Measurements from ENCODE around the gene VWA3B.

The VWA3B gene

DNA sequence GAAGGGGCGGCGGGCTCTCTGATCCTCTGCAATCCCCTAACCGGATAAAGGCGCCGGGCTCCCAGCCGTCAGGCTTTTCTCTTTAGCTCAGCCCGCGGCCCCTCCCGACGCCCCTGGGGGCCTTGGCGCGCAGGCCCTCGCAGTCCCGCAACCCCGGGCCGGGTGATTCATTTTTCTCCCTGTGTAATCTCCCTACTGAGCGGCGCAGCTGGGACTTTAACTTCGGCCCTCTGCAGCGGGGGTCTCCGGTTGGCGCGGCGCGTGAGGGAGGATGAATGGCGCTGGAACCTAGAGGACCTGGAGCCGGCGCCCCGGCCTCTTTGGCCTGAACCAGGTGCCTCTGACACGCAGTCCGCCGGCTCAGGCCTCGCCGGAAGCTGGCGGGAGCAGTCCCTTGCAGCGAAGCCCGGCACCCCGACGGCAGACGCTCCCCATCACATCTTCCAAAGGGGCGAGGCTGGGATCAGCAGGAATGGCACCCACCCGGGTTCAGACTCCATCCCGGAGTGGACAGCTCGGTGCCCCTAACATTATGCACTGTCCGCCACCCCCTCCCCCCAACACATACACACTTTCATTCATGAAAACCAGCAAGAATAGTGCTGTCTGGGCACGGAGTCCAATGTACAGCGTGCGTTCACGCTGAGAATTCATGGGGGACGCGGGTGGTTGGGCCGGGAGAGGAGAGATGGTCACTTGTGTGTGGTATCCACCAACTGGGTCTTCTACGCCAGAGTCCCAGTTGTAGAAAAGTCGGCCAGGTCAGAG, 260.5 kb downstream of the VWA3B start:
- DNase-seq: no peak

DNA sequence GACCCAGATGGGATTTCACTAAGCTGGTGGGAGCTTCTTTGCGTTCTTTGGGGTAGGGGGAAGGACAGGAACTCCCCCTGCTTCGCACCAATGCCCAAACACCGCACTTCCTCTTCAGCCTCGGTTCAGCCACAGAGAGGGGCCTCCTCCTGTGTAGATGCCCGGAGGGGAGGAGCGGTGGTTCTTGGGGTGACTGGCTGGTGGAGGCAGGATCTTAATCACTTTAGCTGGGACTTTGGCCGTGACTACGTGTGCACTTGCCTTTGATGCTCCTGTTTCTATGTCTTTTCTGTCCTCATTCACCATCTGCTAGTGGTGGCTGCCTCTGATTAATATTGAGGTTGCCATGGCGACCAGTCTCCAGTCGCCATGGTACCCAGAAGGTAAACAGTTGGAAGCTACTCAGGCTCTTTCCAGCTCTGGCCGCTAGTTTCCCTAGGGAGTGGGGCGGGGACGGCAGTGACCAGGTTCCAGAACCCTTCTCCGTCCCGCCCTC, 261.1 kb downstream of the VWA3B start:
- no peak for DNase-seq

DNA sequence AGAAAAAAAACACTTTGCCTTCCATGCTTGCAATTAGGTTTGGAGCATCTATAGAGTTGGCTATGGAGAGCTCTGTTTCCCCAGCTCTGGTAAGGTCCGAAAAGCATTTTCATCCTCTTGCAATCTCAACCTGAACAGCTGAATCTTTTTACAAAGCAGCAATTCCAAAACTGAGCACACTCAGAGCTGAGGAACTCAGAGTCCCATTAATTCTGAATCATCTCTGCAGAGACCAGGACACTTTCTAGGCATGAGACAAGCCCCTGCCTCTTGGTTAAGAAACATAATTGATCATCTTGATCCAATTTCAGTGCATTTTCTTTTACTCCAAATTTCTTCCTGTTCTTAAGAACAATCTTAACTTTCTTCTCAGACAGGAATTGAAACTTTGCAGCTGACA, 263.4 kb downstream of the VWA3B start:
- no peak for DNase-seq

DNA sequence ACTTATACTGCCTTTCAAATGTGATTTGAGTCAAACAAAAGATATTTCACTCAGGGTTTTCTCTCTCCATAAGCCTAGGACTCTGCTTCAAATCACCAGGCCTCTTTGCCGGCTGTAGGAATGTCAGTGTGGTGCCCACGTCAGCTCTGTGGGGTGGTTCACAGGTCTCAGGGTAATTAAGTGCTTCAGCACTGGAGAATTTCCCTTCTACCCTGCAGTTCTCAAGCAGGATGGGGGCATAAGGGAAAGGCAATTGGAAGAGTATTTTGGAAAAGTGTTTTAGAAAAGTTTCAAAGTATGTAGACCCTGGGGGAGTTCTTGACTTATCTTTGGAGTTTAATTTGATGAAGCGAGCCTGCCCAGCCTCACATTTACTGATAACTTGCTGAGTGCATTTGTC, 268.9 kb downstream of the VWA3B start:
- no peak for DNase-seq

DNA sequence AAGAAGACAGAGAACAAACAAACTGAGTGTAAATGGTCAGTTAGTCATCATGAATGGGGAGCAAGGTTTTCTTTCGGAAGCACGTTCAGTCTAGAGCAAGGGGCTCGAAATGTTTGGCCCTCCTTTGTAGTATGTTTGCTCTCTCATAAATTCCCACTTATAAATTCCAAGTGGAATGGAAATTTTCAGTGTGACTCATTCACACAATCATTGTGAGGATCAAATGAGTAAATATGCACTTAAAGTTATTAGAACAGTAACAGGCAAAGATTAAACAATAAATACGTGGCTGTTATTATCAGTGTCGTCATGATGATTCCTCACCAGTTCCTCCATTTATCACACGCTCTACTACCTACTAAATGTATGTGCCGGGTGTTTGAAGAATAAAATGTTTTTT, 269.8 kb downstream of the VWA3B start:
- no peak for DNase-seq

DNA sequence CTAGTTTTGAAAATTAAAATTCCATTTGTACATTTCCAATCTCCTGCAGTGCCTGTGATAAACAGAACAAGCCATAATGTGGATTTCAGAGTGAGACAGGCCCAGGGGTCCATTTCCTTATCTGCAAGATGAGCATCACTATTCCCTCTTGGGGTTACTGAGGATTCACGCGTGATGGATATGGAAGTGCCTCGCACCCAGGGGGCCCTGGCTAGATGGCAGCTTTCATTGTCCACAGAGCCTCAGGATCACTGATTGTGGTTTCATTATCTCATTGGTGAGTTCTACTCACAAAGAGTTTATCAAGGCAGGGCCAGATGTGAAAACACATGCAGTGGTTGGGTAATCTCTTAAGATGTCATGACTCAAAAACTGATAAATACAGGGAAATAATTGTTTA, 270.9 kb downstream of the VWA3B start:
- no peak for DNase-seq

DNA sequence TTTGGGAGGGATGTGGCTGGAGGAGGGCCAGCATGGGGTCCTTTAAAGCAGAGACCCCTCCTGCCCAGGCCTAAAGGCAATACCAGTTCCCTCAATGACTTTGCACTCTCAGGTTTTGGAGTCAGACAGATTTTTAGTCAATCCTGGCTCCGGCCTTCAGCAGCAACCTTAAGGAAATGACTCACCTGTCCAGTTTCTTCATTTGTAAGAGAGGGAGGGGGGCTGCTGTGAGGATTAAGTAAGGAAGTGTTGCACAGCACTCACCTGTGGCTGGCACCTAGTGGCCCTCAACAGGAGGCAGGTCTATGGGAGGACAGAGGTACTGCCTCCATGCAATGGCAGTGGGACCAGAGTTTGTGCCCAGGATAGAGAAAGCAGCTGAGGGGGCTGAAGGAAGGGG, 273.0 kb downstream of the VWA3B start:
- no peak for DNase-seq

Data from Kasumi-1 (cell line).